ENCODE data around the gene SLC12A7. TPM values are rescaled to one million over a fixed set of nuclear protein-coding genes. Genes with fewer than 3 reads are reported as not detected.

Gene SLC12A7
- total and polyA plus RNA-seq, 12 donors: 1.3 to 52.6 (median 24.4) TPM

- intact Hi-C loops (cut with DNase I): no loop called here
- no peak for DNase-seq
- H3K9me3 ChIP-seq (replicated peaks in 1 of 3): no peaks in the 10 kb centered on the region
- H3K27me3 ChIP-seq: no peaks in the 10 kb centered on the region
- no peak overlapping the region for H3K4me3 ChIP-seq
- no peak for TF ChIP-seq CTCF (IDR thresholded peaks at IDR 0.05)
- TF ChIP-seq POLR2A (IDR thresholded peaks at IDR 0.05): no peak
- H3K27ac ChIP-seq: no peak overlapping the region
- H3K4me1 ChIP-seq (replicated peaks in 1 of 2): no peaks in the 10 kb centered on the region
- 84 to 100% (median 89%) methylated on average over 3 to 14 of the region's 14 CpGs for WGBS, 4 donors
- no peaks in the 10 kb centered on the region for H3K36me3 ChIP-seq (replicated peaks in 1 of 2)
These were observed 19.3 kb upstream of the SLC12A7 start for GRCh38 chr5:1131191-1131621.

- H3K27ac ChIP-seq: no peak overlapping the region
- no peaks in the 10 kb centered on the region for H3K27me3 ChIP-seq
- no peaks in the 10 kb centered on the region for H3K4me1 ChIP-seq (replicated peaks in 1 of 2)
- intact Hi-C loops (cut with DNase I): no loop called here
- H3K9me3 ChIP-seq (replicated peaks in 1 of 3): no peaks in the 10 kb centered on the region
- DNase-seq: no peak
- no peak overlapping the region for H3K4me3 ChIP-seq
- H3K36me3 ChIP-seq (replicated peaks in 1 of 2): no peaks in the 10 kb centered on the region
- TF ChIP-seq CTCF (IDR thresholded peaks at IDR 0.05): no peak
- TF ChIP-seq POLR2A (IDR thresholded peaks at IDR 0.05): no peak
- 78 to 84% (median 81%) methylated on average over 8 to 26 of the region's 26 CpGs for WGBS, 4 donors
These were observed 18.5 kb upstream of the SLC12A7 start for GRCh38 chr5:1130218-1130946.

- no peak for DNase-seq
- intact Hi-C loops (cut with DNase I): no loop called here
- 81 to 85% (median 83%) methylated on average over 9 of the region's 9 CpGs for WGBS, 4 donors
- H3K36me3 ChIP-seq (replicated peaks in 1 of 2): no peaks in the 10 kb centered on the region
- H3K9me3 ChIP-seq (replicated peaks in 1 of 3): no peaks in the 10 kb centered on the region
- H3K27ac ChIP-seq: no peak overlapping the region
- no peaks in the 10 kb centered on the region for H3K4me1 ChIP-seq (replicated peaks in 1 of 2)
- TF ChIP-seq CTCF (IDR thresholded peaks at IDR 0.05) (no peak), POLR2A (IDR thresholded peaks at IDR 0.05) (no peak)
- no peaks in the 10 kb centered on the region for H3K27me3 ChIP-seq
- no peak overlapping the region for H3K4me3 ChIP-seq
These were observed 17.8 kb upstream of the SLC12A7 start for GRCh38 chr5:1129711-1130055.

- 82 to 86% (median 85%) methylated on average over 9 to 24 of the region's 24 CpGs for WGBS, 4 donors
- TF ChIP-seq POLR2A (IDR thresholded peaks at IDR 0.05) (no peak), CTCF (IDR thresholded peaks at IDR 0.05) (no peak)
- Histone ChIP-seq H3K4me1 (replicated peaks in 1 of 2) (no peaks in the 10 kb centered on the region), H3K27me3 (no peaks in the 10 kb centered on the region), H3K4me3 (no peak overlapping the region), H3K27ac (no peak overlapping the region), H3K9me3 (replicated peaks in 1 of 3) (no peaks in the 10 kb centered on the region), H3K36me3 (replicated peaks in 1 of 2) (no peaks in the 10 kb centered on the region)
- intact Hi-C loops (cut with DNase I): no loop called here
- no peak for DNase-seq
These were observed 17.3 kb upstream of the SLC12A7 start for GRCh38 chr5:1128977-1129710.
